Lung (tissue), 12 donors: ENCODE results near the gene LHFPL3. TPM values are rescaled to one million over a fixed set of nuclear protein-coding genes. Genes with fewer than 3 reads are reported as not detected.

Experiments
- ATAC-seq: fragments of 200-7000 bp; cut with Tn5 transposase; one replicate; pipeline ENCODE4 v1.9.1; 2020; ENCODE audit warnings: moderate number of reproducible peaks; ENCODE audit not compliant: insufficient read depth, low FRiP score
- DNase-seq, 3 donors: peaks; one replicate each; pipeline ENCODE4 v3.0.0-alpha.2; 2013 to 2017
- H3K27ac ChIP-seq, 2 donors: one replicate each; pipeline ENCODE4 v1.5.1; 2013; ENCODE audit warnings: mild to moderate bottlenecking in 2 of 2, moderate library complexity in 2 of 2, control low read depth in 1 of 2, inconsistent platforms in 1 of 2, low read depth in 1 of 2, low read length in 1 of 2
- H3K27me3 ChIP-seq, 3 donors: one replicate each; pipeline ENCODE4 v1.5.1; 2013; ENCODE audit warnings: low read length in 2 of 3; ENCODE audit not compliant: control insufficient read depth in 3 of 3, insufficient read depth in 3 of 3
- H3K36me3 ChIP-seq, 4 donors: one replicate each; pipeline ENCODE4 v1.5.1; 2013; ENCODE audit warnings: low read length in 4 of 4, mild to moderate bottlenecking in 1 of 4, moderate library complexity in 1 of 4; ENCODE audit not compliant: control insufficient read depth in 4 of 4, insufficient read depth in 4 of 4
- H3K4me1 ChIP-seq, 5 donors: one replicate each; pipeline ENCODE4 v1.5.1; 2013; ENCODE audit warnings: low read length in 5 of 5, mild to moderate bottlenecking in 2 of 5, moderate library complexity in 1 of 5; ENCODE audit not compliant: control insufficient read depth in 5 of 5, insufficient read depth in 5 of 5
- H3K4me3 ChIP-seq: one replicate; pipeline ENCODE4 v1.5.1; 2013; ENCODE audit warnings: mild to moderate bottlenecking, control low read depth, moderate library complexity
- H3K9ac ChIP-seq, 2 donors: one replicate each; pipeline ENCODE4 v1.5.1; 2013; ENCODE audit warnings: low read length in 2 of 2, control low read depth in 1 of 2; ENCODE audit not compliant: insufficient read depth in 1 of 2
- H3K9me3 ChIP-seq, 4 donors: one replicate each; pipeline ENCODE4 v1.5.1; 2013; ENCODE audit warnings: low read length in 3 of 4, mild to moderate bottlenecking in 1 of 4, moderate library complexity in 1 of 4; ENCODE audit not compliant: control insufficient read depth in 4 of 4, insufficient read depth in 3 of 4
- WGBS, 2 donors: extraction: QIAGEN DNeasy Blood & Tissue Kit; methylation state at CpG; one replicate each; pipeline ENCODE4 v1.1.7; 2013; 5-methylcytosine and 5-hydroxymethylcytosine counted together
- polyA plus RNA-seq, 2 donors: library from polyadenylated mRNA; stranded (reverse); fragments of 200-250 nt; gene quantifications; one replicate each; pipeline ENCODE4 v1.2.1, GENCODE V29; 2013
- total RNA-seq, 2 donors: library from RNA; depleted of rRNA in 1 of 2; stranded (reverse); fragments of >200 nt in 1 of 2; gene quantifications; one replicate each; pipeline ENCODE4 v1.2.1, GENCODE V29; 2014 to 2021
- TF ChIP-seq, protein P1 (sequence below): IDR thresholded peaks from 2 replicates; pipeline ENCODE4 v1.5.1; 2012; ENCODE audit warnings: mild to moderate bottlenecking; ENCODE audit errors: control extremely low read depth, extremely low read depth
- donor health status: control.
- donor health status: control.
- donor health status: Bipolar disorder and iron deficiency.
- donor health status: healthy.
- donor health status: DM: yes; HTN: yes; CAD: no.

The LHFPL3 gene
- total and polyA plus RNA-seq, 4 donors, result not detected

DNA sequence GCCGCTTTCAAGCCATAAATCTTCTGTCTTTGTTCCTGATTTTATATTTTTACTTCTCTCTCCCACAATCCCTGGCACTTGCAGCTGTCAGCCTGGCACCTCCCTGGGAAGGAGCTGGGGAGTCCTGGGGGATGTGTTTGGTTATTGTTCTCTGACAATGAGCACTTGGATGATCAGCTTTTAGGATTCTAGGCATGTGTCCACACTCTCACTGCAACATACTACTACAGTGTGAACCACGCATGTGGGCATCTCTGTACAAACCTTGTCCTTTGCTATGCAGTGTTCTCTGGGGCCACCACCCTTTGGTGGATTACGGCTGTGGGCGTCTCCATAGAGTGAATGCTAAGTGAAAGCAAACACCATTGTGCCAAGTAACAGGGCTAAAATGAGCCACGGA, 517.2 kb downstream of the LHFPL3 start:
- DNase-seq (no peak), ATAC-seq (no peak)
- TF ChIP-seq, protein P1, sequence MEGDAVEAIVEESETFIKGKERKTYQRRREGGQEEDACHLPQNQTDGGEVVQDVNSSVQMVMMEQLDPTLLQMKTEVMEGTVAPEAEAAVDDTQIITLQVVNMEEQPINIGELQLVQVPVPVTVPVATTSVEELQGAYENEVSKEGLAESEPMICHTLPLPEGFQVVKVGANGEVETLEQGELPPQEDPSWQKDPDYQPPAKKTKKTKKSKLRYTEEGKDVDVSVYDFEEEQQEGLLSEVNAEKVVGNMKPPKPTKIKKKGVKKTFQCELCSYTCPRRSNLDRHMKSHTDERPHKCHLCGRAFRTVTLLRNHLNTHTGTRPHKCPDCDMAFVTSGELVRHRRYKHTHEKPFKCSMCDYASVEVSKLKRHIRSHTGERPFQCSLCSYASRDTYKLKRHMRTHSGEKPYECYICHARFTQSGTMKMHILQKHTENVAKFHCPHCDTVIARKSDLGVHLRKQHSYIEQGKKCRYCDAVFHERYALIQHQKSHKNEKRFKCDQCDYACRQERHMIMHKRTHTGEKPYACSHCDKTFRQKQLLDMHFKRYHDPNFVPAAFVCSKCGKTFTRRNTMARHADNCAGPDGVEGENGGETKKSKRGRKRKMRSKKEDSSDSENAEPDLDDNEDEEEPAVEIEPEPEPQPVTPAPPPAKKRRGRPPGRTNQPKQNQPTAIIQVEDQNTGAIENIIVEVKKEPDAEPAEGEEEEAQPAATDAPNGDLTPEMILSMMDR, result no peak
- no peaks in the 10 kb centered on the region for H3K36me3 ChIP-seq
- H3K27me3 ChIP-seq, result peaks cover 0 to 5% (median 0%) of the 10 kb centered on the region in 3 donors
- WGBS, 2 donors, result 82% methylated on average over 5 of the region's 5 CpGs
- H3K4me3 ChIP-seq, result no peak overlapping the region
- H3K27ac ChIP-seq, result no peak overlapping the region
- H3K4me1 ChIP-seq, result no peaks in the 10 kb centered on the region
- H3K9ac ChIP-seq, result no peak overlapping the region
- H3K9me3 ChIP-seq, result no peaks in the 10 kb centered on the region

DNA sequence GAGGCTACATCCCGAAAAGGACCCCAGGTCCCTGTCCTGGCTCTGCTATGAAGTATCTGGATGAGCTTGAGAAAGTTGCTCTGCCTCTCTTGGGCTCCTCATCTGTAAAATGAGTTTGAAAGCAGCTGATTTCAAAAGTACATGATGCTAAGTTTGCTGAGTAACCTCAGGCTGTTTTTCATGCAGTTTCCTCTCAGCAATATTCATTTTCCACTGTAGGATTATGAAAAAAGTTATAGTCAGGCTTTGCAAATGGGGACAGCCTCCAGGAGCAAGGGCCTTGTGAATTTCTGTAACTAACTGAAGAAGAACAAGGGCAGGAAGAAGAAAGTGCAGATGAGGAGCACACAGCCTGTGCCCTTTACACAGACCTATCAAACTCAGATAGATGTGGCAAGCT, 518.3 kb downstream of the LHFPL3 start:
- no peak for ATAC-seq

DNA sequence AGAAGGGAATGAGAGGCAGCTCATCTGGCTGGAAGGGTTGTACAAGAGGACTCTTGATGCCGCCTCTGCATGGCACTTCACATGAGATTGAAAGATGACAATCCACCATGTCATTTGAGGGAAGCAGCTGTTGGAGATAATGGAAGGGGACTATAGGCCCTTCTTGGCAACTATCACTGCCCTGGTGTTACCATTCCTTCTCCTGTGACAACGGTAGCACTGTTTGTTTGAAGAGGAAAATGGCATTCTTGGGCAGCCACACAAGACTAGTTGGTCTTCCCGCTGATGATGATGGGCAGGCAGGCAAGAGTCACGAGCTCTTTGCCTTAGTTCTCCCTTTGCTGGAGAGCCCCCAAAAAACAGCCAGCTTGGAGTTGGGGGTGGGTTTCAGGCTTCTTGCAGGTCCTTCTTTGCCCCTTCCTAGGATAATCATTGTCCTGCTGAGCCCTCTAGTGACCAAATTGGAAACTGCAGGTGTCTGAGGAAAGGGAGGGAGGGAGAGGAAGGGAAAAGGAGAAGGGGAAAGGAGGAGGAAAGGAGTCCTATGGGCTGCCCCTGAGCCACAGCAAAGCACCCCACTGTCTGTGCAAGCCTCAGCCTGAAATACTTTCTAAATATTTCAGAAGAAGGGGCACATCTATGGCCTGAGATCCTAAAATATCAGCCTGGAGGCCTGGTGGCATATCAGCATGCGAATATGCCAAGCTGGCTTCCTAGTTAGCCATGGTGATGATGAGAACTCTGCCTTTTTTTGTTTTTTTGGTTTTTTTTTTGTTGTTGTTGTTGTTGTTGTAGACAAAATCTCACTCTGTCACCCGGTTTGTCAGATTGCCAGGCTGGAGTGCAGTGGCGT, 520.0 kb downstream of the LHFPL3 start:
- Histone ChIP-seq H3K4me3 (no peak overlapping the region), H3K27ac (no peak overlapping the region), H3K27me3 (peaks cover 0 to 5% (median 0%) of the 10 kb centered on the region in 3 donors), H3K4me1 (no peaks in the 10 kb centered on the region), H3K9ac (no peak overlapping the region), H3K9me3 (no peaks in the 10 kb centered on the region), H3K36me3 (no peaks in the 10 kb centered on the region)
- TF ChIP-seq, protein P1, result peak; percentile 72
- 59 to 66% methylated on average over 7 of the region's 7 CpGs for WGBS, 2 donors
- ATAC-seq (no peak), DNase-seq (peak; percentile 63 to 72 (median 63))

More for the DNA sequence above, 518.3 kb downstream of the LHFPL3 start:
- H3K4me1 ChIP-seq, result no peaks in the 10 kb centered on the region
- no peak for DNase-seq
- no peaks in the 10 kb centered on the region for H3K36me3 ChIP-seq
- H3K9ac ChIP-seq, result no peak overlapping the region
- H3K27ac ChIP-seq, result no peak overlapping the region
- TF ChIP-seq, protein P1, result no peak
- H3K4me3 ChIP-seq, result no peak overlapping the region
- 84 to 87% methylated on average over 1 of the region's 1 CpG for WGBS, 2 donors
- peaks cover 0 to 5% (median 0%) of the 10 kb centered on the region in 3 donors for H3K27me3 ChIP-seq
- H3K9me3 ChIP-seq, result no peaks in the 10 kb centered on the region
